GM18520 (cell line): ENCODE results near the gene SLC25A1.

Source experiments
- ATAC-seq: cut with Tn5 transposase; IDR thresholded peaks from one replicate; pipeline ENCODE4 v1.9.1; 2021; ENCODE audit not compliant: unreplicated experiment

Gene SLC25A1

GRCh38 chr22:19126309-19127273 is 51.9 kb downstream of the SLC25A1 start:
- ATAC-seq: no peak
